GM18868 (cell line): ENCODE results near the gene DLK2.

Experiments used
- ATAC-seq: cut with Tn5 transposase; IDR thresholded peaks from one replicate; pipeline ENCODE4 v1.9.1; 2021; ENCODE audit warnings: mild to moderate bottlenecking, moderate library complexity; ENCODE audit not compliant: unreplicated experiment

The DLK2 gene

DNA sequence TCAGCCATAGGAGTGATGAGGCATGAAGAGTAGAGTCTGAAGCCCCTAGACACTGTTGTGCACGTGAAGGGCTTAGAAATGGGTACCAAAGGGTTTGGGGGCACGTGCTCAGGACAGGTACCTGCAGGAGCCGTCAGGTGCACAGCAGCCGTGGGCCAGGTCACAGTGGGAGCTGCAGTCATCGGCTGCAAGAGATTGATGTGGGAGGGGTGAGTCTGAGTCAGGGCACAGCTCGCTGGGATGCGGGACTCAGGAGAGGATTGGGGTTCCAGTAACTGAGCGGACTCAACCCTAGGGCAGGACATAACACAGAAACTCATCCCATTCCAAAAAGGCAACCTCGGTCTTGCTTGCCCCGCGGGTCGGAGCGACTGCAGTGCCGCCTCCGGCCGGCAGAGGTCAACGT is 1.1 kb downstream of the DLK2 start:
- peak; percentile 67 for ATAC-seq

DNA sequence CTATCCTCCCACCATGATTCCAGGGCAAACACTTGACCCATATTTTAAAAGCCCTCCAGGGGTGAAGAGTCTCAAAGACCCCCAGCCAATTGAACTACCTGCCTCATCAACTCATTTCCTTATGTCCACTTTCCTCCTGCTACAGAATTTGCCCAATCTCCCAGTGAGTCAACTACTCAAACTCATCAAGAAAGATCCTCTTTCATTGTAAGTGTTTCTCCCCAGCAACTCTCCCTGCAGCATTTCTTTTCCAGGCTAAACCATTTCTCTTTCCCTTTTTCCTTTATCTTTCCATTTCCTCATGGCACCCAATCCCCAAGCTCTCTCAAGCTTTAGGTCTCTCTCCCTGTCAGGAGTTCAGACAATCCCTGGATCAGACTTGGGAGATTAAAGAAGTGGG is 1.5 kb downstream of the DLK2 start:
- ATAC-seq, result no peak

DNA sequence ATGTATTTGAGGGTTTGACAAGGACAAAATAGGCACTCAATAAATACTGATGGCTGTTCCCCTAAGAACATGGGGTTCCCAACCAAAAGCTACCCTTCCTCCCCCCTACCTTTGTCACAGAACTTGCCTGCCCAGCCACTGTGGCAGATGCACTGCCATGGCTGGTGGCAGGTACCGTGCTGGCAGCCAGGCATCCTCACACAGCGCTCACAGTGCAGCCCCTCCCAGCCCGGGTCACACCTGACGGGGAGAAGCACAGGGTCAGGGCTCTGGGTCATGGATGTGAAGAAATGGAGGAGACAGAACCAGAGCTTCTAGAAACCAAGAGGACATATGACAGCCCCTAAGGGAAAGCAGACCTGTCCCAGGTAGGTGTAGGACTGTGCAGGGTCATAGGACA is 2.5 kb downstream of the DLK2 start:
- ATAC-seq, result no peak

DNA sequence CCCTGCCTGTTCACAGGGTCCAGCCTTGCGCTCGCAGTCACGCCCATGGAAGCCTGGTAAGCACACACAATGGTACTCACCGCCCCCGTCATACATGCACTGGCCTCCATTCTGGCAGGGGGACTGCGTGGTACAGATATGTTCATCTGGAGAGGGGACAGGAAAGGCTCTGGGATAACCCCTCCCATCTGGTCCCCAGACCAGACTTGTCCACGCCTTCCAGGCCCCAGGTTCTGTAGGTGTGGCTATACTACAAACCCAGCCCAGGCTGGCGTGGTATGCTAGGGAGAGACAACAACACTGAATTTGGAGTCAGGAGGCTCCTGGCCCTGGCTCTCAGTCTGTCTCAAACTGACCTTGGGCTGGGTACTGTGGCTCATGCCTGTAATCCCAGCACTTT is 3.4 kb downstream of the DLK2 start:
- ATAC-seq, result no peak

DNA sequence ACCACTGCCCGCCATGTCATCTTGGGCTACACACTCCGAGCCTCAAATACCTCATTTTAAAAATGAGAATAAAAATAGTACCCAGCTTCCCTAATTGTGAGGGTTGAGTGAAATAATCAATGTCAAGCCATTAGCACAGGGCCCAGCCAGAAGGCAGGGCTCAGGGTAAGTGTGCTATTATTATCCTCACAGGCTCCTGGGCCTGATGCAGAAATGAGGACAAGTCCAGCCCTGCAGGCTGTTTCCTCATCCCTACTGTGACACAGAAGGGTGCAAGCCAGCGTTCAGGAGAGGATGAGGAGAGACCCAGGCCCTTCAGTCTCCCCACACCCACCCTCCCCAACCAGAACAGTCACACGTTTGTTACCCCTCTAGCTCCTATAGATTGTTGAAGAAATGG is 4.0 kb downstream of the DLK2 start:
- no peak for ATAC-seq

DNA sequence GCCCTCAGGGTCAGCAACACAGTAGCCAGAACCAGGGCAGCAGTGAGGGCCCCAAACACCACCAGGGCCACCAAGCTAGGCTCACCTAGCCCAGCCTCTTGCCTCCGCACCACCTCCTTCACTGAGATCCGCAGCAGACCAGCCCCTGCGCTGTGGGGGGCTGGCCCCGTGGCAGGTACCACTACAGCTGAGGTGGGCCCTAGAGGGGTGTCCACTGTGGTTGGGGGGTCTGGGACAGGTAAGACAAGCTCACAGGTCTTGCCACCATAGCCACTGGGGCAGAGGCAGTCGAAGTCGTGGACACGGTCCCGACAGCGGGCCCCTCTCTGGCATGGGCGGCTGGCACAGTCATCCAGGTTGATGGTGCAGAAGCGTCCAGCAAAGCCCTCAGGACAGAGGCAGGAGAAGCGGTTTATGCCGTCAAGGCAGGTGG is 4.6 kb downstream of the DLK2 start:
- no peak for ATAC-seq

DNA sequence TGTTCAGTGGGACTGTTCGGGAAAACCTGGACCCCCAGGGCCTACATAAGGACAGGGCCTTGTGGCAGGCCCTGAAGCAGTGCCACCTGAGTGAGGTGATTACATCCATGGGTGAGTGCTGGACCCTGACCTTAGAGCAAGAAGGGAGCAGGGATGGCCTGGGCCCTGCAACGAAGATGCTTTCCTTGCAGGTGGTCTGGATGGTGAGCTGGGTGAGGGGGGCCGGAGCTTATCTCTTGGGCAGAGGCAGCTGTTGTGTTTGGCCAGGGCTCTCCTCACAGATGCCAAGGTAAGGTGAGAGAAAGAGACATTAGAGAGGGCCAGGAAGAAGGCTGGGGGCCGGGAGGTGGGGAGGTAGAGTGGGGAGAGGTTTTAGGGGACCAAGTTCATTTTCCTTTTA is 6.4 kb downstream of the DLK2 start:
- no peak for ATAC-seq

DNA sequence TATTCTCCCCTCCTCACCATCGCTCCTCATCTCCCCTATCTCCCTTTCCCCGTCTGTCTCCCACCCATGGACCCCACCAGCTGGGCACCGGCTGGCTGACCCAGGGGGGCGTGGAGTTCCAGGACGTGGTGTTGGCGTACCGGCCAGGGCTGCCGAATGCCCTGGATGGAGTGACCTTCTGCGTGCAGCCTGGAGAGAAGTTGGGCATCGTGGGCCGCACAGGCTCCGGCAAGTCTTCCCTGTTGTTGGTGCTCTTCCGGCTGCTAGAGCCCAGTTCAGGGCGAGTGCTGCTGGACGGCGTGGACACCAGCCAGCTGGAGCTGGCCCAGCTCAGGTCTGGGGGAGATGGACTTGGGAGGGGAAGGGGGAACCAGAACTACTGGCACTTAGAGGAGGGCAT is 7.7 kb downstream of the DLK2 start:
- ATAC-seq, result no peak

DNA sequence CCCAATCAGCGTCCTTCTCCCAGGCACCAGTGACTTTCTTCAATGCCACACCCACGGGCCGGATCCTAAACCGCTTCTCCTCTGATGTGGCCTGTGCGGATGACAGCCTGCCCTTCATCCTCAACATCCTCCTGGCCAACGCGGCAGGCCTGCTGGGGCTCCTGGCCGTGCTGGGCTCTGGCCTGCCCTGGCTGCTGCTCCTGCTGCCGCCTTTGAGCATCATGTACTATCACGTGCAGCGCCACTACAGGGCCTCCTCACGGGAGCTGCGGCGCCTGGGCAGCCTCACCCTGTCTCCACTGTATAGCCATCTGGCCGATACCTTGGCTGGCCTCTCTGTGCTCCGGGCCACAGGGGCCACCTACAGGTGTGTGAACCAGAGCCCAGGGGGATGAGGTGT is 9.8 kb downstream of the DLK2 start:
- no peak for ATAC-seq

DNA sequence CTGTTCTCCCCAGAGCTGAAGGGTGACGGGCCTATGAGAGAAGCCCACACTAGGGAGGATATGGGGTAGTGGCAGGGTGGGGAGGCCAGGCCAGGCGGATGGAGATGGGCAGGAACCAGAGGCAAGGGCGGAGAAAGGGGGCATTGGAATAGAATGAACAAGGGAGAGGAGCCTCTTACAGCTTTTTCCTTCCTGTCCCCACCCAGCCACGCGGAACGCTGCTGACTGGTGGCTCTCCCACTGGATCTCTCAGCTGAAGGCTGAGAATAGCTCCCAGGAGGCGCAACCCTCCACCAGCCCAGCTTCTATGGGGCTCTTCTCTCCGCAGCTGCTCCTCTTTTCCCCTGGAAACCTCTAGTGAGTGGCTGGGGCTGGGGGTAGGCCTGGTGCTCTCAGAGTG is 10.8 kb downstream of the DLK2 start:
- ATAC-seq, result no peak

DNA sequence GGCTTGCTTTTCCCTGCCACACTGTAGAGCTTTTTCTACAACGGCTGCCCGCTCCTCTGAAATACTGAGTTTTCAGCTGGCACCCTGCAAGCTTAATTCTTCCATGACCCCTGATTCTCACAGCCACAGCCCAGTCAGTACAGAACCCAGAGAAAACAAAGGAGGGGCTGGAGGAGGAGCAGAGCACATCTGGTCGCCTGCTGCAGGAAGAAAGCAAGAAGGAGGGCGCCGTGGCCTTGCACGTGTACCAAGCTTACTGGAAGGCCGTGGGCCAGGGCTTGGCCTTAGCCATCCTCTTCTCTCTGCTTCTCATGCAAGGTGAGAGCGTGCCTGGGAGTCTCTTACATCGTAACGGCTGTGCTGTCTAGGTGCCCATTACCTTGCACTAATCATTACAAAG is 11.3 kb downstream of the DLK2 start:
- no peak for ATAC-seq

DNA sequence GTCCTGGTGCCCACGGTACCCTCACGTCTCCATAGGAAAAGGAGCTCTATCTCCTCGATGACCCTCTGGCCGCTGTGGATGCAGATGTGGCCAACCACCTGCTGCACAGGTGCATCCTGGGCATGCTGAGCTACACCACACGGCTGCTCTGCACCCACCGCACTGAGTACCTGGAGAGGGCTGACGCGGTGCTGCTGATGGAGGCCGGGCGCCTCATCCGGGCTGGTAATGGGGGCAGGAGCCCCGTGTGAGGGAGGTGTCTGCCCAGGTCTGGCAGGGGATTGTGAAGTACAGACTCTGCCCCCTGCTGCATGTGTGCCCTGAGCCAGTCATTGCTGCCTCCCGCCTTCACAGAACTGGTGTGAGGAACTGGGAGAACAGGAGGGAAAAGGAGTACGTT is 12.4 kb downstream of the DLK2 start:
- no peak for ATAC-seq

DNA sequence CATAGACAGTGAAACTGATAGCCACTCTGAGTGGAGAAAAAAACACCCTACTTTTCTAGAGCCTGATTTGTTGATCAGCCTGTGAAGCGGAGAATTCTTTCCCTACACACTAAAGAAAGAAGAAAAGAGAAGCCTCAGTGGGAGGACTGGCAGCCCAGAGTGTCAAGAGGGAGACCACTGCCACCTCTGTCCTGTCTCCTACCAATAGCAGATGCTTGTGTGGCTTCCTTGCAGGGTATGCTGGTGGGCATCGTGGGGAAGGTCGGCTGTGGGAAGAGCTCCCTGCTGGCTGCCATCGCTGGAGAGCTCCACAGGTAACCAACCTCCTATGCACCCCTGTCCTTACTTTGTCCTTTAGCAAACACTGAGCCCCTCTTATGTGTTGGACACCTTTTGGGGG is 17.6 kb downstream of the DLK2 start:
- ATAC-seq, result no peak

DNA sequence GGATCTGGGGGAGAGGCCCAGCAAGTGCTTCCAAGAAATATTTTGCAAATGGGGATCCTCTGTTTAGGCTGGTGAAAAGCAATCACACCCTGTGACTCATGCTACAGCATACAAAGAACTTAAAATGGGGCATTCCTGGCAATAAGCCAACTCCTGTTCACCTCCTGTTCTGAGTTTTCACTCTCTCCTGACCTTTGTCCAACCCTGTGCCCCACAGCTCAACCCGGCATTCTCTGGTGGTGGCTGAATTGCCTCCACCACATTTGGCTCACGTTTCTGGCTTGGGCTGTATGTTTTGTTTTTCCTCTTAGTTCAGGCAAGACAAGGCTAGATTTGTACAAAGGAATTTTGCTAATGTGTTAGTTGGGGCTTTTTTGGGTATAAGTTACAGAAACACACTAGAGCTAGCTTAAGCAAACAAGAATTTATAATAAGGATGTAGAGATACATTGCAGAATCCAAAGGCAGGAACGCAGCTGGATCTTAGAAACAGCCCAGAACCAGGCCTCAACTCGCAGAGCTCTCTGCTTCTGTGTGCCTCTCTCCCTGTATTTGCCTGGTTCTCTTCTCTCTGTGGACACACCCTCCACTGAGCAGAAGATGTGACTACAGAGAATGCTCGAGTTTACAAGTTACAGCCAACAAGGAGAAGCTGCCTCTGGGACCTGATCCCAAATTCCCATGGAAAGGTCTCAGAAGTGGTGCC is 18.6 kb downstream of the DLK2 start:
- no peak for ATAC-seq

DNA sequence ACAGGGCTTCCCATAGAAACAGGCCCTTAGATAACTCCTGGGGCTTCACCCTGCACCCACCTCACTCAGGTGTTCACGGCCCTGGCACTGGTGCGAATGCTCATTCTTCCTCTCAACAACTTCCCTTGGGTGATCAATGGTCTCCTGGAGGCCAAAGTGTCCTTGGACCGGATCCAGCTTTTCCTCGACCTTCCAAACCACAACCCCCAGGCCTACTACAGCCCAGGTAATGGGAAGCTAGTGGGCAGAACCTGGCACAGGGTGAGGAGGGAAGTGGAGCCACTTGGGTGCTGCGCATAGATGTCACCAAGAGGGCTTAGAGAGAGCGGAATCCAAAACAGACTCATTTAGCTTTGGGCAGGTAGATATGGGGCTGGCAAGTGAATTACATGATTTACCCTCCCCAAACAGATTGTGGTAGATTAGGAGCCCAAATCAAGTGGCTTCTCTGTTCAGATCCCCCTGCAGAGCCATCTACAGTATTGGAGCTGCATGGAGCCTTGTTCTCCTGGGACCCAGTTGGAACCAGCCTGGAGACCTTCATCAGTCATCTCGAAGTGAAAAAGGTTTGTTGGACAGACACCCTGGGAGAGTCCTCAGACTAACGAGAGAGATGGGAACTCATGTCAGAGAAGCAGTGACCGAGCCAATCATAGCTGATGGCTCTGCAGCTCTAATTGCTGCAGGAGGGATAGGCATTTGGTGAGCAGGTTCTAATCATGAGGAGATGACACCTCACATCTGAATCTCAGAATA is 19.5 kb downstream of the DLK2 start:
- no peak for ATAC-seq

DNA sequence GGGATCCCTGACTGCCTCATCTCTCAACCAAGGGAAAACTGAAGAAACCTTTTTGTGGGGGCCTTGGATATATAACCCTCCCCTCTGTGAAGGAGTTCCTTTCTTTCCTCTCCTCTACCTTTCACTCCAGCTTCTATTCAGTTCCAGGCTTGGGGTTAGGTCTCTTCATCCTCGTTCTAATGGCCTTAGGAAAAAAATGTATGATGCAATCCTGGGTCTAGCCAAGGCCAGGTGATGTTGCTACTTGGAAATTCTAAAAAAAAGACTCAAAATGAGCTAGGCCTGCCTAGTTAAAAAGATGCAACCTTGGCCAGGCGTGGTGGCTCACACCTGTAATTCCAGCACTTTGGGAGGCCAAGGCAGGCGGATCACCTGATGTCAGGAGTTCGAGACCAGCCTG is 20.4 kb downstream of the DLK2 start:
- ATAC-seq, result no peak

DNA sequence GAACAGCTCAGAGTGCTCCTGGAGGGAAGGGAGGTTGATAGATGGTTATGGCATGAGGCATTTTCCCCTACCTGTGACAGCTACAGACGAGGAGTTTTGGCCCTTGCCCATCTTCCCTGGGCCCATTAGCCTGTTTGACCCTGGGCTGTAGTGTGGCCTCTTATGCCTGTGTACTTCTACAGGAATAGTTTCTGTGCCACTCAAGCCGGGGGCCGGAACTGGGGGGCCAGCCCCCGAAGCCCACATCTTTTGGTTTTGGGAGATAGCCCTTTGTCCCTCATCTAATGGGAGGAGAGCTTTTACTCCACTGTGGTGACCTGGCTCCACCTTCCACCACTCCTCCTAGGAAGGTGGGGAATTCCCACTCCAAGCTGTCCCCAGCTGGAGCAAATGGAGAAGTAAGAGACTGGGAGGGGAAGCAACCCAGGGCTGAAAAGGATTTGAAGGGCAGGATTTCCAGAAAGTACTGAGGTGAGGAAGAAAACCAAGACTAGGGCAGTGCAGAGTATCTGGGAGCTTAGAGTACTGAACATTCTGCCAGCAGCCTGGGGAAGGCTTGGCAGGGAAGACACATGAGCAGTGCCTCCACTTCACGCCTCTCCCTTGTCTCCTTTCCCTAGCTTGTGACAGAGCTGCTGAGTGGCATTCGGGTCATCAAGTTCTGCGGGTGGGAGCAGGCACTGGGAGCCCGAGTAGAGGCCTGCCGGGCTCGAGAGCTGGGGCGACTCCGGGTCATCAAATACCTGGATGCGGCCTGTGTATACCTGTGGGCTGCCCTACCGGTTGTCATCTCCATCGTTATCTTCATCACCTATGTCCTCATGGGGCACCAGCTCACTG is 21.1 kb downstream of the DLK2 start:
- no peak for ATAC-seq

DNA sequence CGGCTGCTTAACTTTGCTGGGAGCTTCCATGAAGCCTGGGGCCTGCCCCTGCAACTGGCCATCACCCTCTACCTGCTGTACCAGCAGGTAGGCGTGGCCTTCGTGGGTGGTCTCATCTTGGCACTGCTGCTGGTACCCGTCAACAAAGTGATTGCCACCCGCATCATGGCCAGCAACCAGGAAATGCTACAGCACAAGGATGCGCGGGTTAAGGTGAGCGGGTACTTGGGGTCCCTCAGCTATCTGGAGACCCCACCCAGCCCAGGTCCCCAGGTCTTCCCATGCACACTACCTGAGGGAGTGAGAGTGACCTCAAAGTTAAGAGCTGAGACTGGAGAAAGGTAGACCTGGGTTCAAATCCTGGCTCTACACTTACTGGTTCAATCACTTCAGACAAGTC is 22.2 kb downstream of the DLK2 start:
- no peak for ATAC-seq

DNA sequence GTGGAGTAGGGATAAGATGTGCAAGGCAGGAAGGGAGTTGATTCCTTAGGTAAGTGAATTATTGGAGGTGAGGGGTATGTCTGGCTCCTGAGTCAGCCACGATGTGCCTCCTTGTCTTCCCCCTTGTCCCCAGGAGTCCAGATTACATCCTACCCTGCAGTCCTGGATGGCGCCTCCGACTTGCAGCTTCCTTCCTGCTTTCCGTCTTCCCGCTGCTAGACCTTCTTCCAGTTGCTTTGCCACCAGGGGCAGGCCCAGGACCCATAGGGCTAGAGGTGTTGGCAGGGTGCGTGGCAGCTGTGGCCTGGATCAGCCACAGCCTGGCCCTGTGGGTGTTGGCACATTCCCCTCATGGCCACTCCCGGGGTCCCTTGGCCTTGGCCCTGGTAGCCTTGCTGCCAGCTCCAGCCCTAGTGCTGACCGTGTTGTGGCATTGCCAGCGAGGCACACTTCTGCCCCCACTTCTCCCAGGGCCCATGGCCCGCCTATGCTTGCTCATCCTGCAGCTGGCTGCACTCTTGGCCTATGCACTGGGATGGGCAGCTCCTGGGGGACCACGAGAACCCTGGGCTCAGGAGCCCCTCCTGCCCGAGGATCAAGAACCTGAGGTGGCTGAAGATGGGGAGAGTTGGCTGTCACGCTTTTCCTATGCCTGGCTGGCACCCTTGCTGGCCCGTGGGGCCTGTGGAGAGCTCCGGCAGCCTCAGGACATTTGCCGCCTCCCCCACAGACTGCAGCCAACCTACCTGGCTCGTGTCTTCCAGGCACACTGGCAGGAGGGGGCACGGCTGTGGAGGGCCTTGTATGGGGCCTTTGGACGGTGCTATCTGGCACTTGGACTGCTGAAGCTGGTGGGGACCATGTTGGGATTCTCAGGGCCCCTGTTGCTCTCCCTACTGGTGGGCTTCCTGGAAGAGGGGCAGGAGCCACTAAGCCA is 23.1 kb downstream of the DLK2 start:
- ATAC-seq, result no peak

DNA sequence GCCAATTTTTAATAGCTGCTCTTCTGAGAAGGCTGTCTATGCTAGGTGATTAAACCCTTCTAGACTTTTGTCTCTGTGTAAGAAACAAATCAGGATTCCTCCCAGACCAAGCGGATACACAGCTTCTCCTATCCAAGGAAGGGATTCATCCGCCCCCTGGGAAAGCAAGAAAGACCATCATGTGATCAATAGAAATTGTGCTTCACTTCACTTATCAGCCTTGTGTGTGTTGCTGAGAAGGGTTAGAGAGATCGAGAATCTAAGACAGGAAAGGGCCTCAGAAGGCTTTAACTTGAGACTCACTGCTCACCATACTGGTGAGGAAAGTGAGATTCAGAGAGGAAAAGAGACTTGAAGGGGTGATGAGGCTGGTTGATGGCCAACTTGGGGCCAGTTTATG is 26.5 kb downstream of the DLK2 start:
- ATAC-seq, result no peak

DNA sequence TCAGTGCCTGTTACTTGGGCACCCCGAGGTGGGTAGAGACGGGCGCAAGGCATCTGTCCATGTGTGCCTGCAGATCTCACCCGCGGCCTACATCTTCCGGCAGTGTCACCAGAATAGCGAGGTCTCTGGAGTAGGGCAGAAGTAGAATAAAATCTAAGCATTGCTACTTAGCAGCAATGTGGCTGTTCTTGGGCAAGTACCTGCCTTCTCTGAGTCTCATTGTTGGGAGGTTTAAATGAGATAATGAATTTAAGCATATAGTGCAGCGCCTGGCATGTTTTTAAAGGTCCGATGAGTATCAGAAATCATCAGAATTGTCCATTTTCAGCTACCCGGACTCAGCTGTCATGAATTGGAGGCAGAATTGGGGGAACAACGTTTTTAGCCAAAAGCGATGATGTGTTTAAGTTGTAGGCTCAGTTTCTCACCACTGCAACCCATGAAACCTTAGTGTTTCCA is 27.2 kb downstream of the DLK2 start:
- no peak for ATAC-seq
